Stimulated activated CD4-positive, alpha-beta T cell treated with anti-CD3 and anti-CD28 coated beads, Interleukin-4, amount 100 ng/mL, for 1 hour (primary cell): ENCODE results near the gene UNC13C.

Experiments used
- DNase-seq: peaks from one replicate; pipeline ENCODE4 v3.0.0-alpha.2; 2020

UNC13C gene

DNA sequence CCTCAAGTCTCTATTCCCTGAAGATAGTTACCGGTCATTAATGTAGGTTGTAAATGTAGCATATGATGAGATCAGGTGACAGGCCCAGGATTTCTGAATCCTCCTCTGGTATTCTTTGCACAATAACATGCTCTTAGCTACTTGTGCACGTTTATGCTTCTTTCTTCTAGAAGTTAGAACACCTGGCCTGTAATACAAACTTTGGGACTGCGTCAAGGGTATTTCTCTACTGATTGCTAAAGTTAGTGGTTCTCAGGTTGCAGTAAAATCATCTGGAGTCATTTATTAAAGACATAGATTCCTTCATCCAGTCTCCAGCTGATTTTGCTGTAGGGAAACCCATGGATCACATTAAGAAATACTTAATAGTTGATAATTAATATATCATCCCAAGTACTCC lies 48.0 kb downstream of the UNC13C start:
- no peak for DNase-seq

- no peak for DNase-seq
These were observed 48.6 kb downstream of the UNC13C start for GRCh38 chr15:54026891-54027290.

DNA sequence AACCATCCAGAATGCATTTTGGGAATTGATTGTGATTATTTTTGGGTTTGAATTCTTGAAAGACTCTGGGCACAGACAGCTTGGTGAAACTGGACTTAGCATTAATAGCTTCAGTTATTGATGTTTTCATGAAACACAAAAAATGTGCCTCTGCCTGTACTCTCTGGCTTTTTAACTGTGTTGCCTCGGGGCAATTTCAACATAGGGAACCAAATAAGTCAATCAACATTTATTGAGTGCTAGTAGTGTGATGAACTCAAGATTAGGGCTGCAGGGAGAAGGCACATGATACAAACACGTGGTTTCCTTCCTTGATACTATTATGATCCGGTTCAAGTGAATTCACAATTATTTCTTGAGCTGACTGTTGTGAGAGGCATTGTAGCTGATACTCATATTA lies 50.8 kb downstream of the UNC13C start:
- no peak for DNase-seq

- DNase-seq: no peak
These were observed 53.8 kb downstream of the UNC13C start for GRCh38 chr15:54032066-54032465.

GRCh38 chr15:54033356-54033860 lies 55.2 kb downstream of the UNC13C start:
- DNase-seq: no peak

DNA sequence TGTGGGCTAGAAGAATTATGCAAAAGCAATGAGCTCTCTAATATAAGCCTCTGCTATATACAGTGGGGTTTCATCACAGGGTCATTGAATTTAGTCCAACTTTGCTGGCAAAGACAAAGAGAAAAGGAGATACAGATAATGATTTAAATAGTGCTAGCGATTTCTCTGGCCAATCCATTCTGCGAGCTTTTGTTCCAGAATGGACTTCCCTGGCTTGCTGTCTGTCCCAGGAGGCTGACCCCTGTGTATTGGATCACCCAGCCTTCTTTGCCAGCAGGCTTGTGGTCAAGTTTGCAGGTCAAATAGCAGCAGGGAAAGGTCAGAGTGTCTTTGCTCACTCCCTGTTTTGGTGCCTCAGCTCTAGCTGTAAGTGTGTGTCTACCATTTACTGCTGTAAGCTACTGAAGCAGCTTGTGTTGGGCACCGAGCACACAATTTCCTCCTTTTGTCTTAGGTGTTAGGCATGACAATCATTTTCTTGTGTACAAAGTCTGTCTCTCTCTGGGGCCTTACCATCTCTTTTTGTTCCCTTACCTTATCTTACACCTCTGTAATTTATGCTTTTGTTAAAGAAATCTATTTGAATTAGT lies 55.7 kb downstream of the UNC13C start:
- no peak for DNase-seq

DNA sequence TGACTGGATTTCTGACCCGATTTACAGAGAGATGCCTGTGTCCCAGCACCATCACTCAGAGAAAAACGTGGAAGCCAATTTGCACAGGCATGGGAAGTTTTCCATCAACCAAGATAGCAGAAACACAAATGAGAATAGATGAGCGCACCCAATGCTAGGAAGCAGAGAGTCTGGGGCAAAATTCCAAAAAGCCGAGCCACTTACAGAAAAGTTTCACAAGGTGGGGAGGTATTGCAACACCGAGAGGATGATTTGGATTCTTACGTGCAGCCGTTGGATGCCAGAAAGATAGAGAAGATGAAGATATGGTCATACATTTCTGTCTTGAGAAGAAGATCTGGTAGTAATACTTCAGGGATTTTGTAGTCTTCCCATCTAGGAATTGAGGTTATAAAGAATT lies 57.4 kb downstream of the UNC13C start:
- DNase-seq: no peak

DNA sequence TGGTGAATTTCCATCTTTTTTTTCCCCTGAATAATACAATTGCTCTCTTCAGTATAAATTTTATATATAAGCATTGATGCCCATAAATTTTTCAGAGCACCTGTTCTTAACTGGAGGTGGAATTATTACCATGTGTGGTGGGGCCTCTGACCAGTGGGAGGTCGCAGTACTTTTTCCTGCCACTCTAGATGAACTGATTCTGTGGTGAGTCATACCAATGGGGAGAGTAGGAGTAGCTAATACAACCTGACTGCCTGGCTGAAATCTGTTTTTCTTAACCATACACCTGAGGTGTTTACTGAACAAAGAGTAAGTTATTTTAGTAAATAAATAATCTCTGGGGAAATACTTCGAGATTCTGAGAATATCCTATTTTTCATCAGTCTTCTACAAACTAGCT lies 67.2 kb downstream of the UNC13C start:
- DNase-seq: no peak

DNA sequence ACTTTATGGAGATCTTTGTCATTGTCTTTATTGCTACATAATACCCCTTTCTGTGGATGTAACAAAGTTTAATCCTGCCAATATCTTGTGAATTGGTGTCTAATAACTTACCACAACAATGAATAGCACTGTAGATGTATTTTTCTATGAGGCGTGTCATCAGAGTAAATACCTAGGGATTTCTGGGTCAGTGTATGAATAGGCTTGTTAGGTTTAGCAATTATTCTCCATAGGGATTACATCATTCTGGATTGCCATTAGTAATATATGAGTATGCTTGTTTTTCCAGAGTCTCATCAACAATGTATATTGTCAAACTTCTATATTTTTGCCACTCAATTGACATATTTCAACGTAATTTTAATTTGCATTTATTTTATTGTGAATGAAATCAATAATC lies 67.9 kb downstream of the UNC13C start:
- no peak for DNase-seq

DNA sequence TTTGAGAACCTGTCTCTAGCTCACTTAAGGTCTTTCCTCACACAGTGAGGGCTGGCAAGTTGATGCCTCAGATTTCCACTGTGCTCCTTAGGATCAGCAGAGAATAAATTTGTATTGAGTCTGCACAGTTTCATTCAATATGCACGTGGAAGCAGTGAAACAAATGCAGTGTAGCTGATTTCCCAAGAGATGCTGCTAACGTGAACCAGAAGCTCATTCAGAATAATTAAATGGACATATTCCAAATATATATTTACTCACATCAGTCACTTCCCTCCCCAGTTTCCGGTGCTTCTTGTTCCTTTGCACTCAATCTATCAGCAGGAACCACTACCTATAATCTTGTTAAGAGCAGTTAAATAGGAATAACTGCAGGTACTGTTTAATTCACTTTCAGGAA lies 86.1 kb downstream of the UNC13C start:
- no peak for DNase-seq

DNA sequence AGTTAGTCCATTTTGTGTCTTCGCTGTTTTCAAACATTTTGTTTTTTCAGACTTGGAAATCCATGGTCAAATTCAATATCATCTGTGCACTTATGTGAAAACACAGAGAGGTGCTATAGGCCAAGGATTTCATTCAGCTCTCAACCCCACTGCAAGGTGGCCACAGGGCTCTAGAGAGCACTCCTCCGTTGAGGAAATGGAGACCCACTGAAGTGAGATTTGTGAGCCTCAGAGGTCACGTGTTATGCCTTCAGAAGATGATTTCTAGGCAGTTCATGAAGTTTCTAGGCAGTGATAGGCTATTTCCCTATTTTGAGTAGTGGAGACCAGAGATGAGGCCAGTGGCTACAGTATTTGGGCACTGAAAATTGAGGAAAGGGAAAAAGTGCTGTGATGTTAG lies 88.2 kb downstream of the UNC13C start:
- DNase-seq: no peak

GRCh38 chr15:54082836-54083492 lies 104.7 kb downstream of the UNC13C start:
- DNase-seq: no peak

GRCh38 chr15:54083501-54083900 lies 105.3 kb downstream of the UNC13C start:
- no peak for DNase-seq

DNA sequence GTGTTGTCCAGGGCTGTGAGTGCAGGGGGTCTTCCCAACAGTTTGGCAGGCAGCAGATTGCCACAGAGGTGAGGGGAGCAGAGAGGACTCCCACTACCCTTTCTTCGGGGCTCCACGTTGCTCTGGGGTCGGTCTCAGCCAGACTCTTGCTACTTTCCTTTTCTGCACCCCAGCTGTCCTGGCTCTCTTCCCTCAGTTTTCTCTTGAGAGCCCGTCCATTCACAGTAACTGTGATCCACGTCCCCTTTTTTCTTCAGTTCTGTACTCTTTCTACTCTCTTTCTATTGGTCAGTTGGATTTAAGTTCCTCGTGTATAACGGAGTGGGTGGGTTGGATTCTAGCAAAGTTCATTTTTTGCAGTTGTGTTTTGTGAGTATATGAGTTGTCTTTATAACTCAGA lies 105.8 kb downstream of the UNC13C start:
- DNase-seq: no peak

DNA sequence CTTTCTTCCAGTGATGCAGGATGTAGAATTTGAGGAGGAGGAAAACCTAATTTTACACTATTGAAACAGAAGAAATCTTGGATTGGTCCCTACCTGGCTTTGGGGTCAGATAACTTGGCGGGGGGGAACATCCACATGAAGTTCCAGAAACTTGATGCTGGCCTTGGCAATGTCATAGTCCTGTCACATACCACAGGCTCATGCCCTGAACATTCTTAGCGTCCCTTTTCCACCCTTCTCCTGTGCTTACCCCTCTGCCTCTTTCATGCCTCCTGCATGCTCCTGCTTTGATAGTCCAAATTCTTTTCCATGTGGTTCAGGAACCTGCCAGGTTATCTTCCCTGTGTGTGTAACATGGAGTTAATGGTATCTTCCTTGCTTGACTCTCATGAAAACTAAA lies 110.6 kb downstream of the UNC13C start:
- DNase-seq: no peak

DNA sequence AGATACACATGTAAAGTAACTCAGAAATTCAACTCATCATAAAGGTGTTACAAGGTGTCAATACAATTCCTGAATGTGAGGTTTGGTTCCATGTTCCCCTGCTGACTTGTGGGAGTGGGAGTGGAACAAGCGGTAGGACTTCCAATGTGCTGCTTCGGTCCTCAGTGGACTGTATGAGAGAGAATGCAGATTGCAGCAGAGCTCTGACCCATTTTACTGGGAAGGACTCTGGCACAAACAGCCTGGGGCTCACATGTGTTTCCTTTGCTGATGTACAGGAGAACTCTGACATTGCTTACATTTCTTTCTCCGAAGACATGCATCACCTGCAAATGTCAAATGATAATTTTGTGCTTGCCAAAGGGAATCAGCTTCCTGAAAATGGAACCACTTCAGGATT lies 111.5 kb downstream of the UNC13C start:
- no peak for DNase-seq

- DNase-seq: no peak
These were observed 113.4 kb downstream of the UNC13C start for GRCh38 chr15:54091651-54092050.

- no peak for DNase-seq
These were observed 116.4 kb downstream of the UNC13C start for GRCh38 chr15:54094661-54095060.

- DNase-seq: no peak
These were observed 118.8 kb downstream of the UNC13C start for GRCh38 chr15:54097019-54097418.

DNA sequence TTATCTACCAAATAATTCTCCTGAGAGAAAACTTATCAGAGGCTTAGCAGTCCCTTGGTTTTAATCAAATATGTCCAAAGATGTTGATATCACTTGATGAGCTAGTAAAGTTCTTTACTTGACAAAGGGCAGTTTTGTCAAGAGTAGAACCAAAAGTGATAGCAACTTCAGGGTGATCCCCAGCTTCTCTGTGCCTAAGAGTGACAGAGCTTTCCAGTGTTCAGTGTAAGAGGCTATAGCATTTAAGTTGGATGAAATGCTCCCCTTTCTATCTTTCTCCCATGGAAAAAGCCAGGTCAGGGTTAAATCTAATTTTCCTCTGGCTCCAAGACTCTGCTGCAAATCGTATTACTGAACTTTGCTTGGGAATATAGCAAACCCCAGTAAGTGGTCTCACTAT lies 120.8 kb downstream of the UNC13C start:
- DNase-seq: no peak

DNA sequence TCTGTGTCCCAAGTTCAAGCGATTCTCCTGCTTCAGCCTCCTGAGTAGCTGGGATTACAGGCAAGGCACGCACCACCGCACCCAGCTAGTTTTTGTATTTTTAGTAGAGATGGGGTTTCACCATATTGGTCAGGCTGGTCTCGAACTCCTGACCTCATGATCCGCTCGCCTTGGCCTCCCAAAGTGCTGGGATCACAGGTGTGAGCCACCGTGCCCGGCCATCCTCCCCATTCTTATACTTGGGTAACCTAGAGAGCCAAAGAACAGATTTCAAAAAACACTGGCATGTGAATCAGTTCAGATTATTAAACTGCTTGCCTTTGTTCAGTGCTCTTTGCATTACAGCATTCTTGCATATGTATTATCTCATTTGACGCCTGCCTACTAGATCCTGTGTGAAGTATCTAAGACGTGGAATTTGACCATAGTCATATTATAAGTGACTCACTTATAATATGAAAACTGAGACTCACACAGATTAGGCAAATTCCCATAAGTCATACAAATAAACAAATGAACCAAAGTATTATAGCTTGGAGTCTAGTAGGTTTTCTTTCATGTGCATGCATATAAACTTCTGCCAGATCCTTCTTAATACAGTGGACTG lies 123.5 kb downstream of the UNC13C start:
- no peak for DNase-seq

DNA sequence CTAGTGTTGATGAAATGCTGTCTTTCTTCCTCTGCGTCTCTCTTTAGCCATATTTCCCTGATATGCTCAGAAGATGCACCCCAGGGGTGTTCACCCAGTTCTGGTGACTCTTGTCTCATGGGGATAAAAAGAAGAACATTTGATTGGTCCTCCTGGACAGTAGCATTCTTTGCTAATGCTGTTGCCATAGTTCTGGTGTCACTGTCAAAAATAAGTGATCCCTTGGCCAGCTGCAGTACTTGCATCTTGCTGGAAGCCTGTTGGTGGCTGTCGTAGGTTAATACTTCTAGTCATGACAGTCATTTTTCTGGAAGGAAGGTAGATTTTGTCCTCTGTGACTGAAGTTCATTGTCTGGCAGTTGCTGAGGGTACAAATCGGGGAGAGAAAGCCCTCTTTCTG lies 124.5 kb downstream of the UNC13C start:
- no peak for DNase-seq

GRCh38 chr15:54109014-54109413 lies 130.8 kb downstream of the UNC13C start:
- no peak for DNase-seq

DNA sequence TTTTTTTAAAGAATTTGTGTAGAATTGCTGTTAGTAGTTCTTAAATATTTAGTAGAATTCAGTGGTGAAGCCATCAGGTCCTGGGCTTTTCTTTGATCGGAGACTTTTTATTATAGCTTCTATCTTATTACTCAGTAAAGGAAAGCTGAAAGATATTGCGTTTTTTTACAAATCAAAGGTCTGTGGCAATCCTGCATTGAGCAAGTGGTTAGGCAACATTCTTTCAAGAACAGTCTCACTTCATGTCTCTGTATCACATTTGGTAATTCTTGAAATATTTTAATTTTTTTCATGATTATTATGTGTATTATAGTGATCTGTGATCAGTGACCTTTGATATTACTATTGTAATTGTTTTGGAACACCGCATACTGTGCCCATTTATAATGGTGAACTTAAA lies 140.8 kb downstream of the UNC13C start:
- DNase-seq: no peak
